Neural cell (in vitro differentiated cells): ENCODE results near the gene SLC22A23.

ENCODE experiments used
- EP300 ChIP-seq: fragments of 450-650 bp; conservative IDR thresholded peaks from 2 replicates; pipeline ENCODE4 v1.6.1; 2014; ENCODE audit warnings: antibody characterized with exemption, mild to moderate bottlenecking, moderate library complexity; ENCODE audit not compliant: poor library complexity, severe bottlenecking
- EZH2 ChIP-seq: fragments of 200-600, 300-800 bp; shearing (Covaris generic), sonication (generic); IDR thresholded peaks from 2 replicates; pipeline ENCODE4 v1.6.1; 2014; ENCODE audit warnings: antibody characterized with exemption, low read length, borderline replicate concordance, mild to moderate bottlenecking; ENCODE audit not compliant: insufficient read depth, poor library complexity, severe bottlenecking
- POLR2AphosphoS5 ChIP-seq: IDR thresholded peaks from 2 replicates; pipeline ENCODE4 v1.6.1; 2012
- SMC3 ChIP-seq: fragments of 450-650 bp; conservative IDR thresholded peaks from 2 replicates; pipeline ENCODE4 v1.6.1; 2014; ENCODE audit warnings: antibody characterized with exemption, mild to moderate bottlenecking, moderate library complexity; ENCODE audit not compliant: poor library complexity
- TAF1 ChIP-seq: IDR thresholded peaks from 2 replicates; pipeline ENCODE4 v1.6.1; 2012; ENCODE audit warnings: low read depth
- TF ChIP-seq, protein P1 (sequence below): fragments of 450-650 bp; IDR thresholded peaks from 2 replicates; pipeline ENCODE4 v1.5.1; 2014; ENCODE audit warnings: antibody characterized with exemption, mild to moderate bottlenecking, moderate library complexity; ENCODE audit not compliant: poor library complexity, severe bottlenecking
- TF ChIP-seq, protein P2 (sequence below): IDR thresholded peaks from 2 replicates; pipeline ENCODE4 v1.6.1; 2012; ENCODE audit warnings: borderline replicate concordance

DNA sequence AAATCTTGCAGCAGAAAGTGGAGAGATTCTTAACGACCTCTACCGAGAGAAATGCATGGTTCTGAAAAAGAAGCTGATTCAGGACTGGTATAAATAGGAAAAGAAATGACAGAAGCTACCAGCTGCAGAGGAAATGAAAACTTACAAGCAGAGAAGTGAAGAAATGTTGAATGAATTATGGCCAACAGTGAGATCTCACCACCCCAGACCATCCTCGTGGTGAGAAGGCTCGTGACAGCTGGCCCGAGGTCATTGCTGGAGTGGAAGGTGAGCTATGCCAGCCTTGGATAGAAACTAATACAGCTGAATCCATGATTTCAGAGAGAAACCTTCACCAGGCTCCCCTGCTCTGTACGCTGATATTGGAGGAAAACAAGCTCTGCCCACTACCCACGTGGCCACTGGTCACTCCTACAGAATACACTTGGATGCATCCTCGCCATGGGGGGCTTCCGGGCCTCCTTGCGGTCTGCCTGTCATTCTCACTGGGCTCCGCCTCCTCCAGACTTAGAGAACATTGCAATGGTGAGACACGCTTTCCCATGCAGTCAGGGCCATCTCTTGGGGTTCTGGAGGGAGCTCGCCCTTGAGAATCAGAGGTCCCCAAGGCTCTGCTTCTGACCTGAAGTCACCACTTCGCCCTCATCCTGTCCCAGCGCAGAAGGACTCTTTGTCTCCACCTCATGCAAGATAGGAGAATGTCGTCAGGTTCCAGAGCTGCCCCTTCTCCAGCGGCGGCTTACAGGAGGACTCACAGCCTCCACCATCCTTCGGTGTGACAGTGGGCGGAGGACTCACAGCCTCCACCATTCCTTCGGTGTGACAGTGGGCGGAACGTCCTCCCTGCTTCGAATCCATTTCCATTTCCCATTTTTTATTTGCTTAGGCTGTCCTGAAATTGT, 218.8 kb downstream of the SLC22A23 start:
- TF ChIP-seq, protein P1, sequence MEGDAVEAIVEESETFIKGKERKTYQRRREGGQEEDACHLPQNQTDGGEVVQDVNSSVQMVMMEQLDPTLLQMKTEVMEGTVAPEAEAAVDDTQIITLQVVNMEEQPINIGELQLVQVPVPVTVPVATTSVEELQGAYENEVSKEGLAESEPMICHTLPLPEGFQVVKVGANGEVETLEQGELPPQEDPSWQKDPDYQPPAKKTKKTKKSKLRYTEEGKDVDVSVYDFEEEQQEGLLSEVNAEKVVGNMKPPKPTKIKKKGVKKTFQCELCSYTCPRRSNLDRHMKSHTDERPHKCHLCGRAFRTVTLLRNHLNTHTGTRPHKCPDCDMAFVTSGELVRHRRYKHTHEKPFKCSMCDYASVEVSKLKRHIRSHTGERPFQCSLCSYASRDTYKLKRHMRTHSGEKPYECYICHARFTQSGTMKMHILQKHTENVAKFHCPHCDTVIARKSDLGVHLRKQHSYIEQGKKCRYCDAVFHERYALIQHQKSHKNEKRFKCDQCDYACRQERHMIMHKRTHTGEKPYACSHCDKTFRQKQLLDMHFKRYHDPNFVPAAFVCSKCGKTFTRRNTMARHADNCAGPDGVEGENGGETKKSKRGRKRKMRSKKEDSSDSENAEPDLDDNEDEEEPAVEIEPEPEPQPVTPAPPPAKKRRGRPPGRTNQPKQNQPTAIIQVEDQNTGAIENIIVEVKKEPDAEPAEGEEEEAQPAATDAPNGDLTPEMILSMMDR = no peak
- TF ChIP-seq EZH2 (no peak), POLR2AphosphoS5 (no peak), EP300 (no peak), SMC3 (no peak), TAF1 (no peak)
- TF ChIP-seq, protein P2, sequence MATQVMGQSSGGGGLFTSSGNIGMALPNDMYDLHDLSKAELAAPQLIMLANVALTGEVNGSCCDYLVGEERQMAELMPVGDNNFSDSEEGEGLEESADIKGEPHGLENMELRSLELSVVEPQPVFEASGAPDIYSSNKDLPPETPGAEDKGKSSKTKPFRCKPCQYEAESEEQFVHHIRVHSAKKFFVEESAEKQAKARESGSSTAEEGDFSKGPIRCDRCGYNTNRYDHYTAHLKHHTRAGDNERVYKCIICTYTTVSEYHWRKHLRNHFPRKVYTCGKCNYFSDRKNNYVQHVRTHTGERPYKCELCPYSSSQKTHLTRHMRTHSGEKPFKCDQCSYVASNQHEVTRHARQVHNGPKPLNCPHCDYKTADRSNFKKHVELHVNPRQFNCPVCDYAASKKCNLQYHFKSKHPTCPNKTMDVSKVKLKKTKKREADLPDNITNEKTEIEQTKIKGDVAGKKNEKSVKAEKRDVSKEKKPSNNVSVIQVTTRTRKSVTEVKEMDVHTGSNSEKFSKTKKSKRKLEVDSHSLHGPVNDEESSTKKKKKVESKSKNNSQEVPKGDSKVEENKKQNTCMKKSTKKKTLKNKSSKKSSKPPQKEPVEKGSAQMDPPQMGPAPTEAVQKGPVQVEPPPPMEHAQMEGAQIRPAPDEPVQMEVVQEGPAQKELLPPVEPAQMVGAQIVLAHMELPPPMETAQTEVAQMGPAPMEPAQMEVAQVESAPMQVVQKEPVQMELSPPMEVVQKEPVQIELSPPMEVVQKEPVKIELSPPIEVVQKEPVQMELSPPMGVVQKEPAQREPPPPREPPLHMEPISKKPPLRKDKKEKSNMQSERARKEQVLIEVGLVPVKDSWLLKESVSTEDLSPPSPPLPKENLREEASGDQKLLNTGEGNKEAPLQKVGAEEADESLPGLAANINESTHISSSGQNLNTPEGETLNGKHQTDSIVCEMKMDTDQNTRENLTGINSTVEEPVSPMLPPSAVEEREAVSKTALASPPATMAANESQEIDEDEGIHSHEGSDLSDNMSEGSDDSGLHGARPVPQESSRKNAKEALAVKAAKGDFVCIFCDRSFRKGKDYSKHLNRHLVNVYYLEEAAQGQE = no peak
